KMS-11 (cell line): Measurements from ENCODE around the gene CYP3A5.
"Not testable (repeated sequence)": the region's sequence is repeated elsewhere in the genome, so short reads cannot be mapped to it uniquely, and the experiment has no call there.

Source experiments
- H2AFZ ChIP-seq: fragments of 200-600 bp; sonication (generic); 2 replicates; pipeline ENCODE4 v1.6.1; 2016; ENCODE audit warnings: antibody characterized with exemption, mixed run types, low read depth
- H3K27ac ChIP-seq: fragments of 200-600 bp; sonication (generic); 2 replicates; pipeline ENCODE4 v1.6.1; 2016; ENCODE audit warnings: mild to moderate bottlenecking, mixed run types
- H3K27me3 ChIP-seq: fragments of 200-600 bp; sonication (generic); 2 replicates; pipeline ENCODE4 v1.6.1; 2017; ENCODE audit warnings: mild to moderate bottlenecking, low read depth, mixed run types, moderate library complexity; ENCODE audit not compliant: insufficient read depth
- H3K36me3 ChIP-seq: fragments of 200-600 bp; sonication (generic); 2 replicates; pipeline ENCODE4 v1.6.1; 2017; ENCODE audit warnings: mild to moderate bottlenecking, mixed run types; ENCODE audit not compliant: insufficient read depth
- H3K4me1 ChIP-seq: fragments of 200-600 bp; sonication (generic); 2 replicates; pipeline ENCODE4 v1.6.1; 2016; ENCODE audit warnings: mild to moderate bottlenecking, low read depth, mixed run types; ENCODE audit not compliant: poor library complexity, severe bottlenecking
- H3K4me2 ChIP-seq: fragments of 200-600 bp; sonication (generic); 2 replicates; pipeline ENCODE4 v1.7.0; 2016; ENCODE audit warnings: mild to moderate bottlenecking, mixed run types
- H3K4me3 ChIP-seq: fragments of 200-600 bp; sonication (generic); IDR thresholded peaks from 2 replicates; pipeline ENCODE4 v1.6.1; 2017; ENCODE audit warnings: low read depth, low read length, mixed read lengths; ENCODE audit not compliant: insufficient read depth
- H3K79me2 ChIP-seq: fragments of 200-600 bp; sonication (generic); 2 replicates; pipeline ENCODE4 v1.6.1; 2016; ENCODE audit warnings: low read depth, mixed run types; ENCODE audit not compliant: insufficient read depth
- H3K9ac ChIP-seq: fragments of 200-600 bp; sonication (generic); 2 replicates; pipeline ENCODE4 v1.6.1; 2016; ENCODE audit warnings: mild to moderate bottlenecking, mixed run types
- H4K20me1 ChIP-seq: fragments of 200-600 bp; sonication (generic); 2 replicates; pipeline ENCODE4 v1.6.1; 2016; ENCODE audit warnings: mild to moderate bottlenecking, mixed run types; ENCODE audit not compliant: insufficient read depth
- CTCF ChIP-seq: fragments of 200-600 bp; sonication (generic); conservative IDR thresholded peaks from 2 replicates; pipeline ENCODE4 v1.6.1; 2017; ENCODE audit warnings: low read depth, mild to moderate bottlenecking, antibody characterized with exemption, low read length, moderate library complexity, mixed read lengths

The CYP3A5 gene

GRCh38 chr7:99653754-99654153, 26.0 kb downstream of the CYP3A5 start:
- Histone ChIP-seq H3K27me3 (no peaks in the 10 kb centered on the region), H3K79me2 (no peaks in the 10 kb centered on the region), H2AFZ (no peak overlapping the region), H4K20me1 (no peaks in the 10 kb centered on the region), H3K27ac (no peak overlapping the region), H3K4me3 (no peak overlapping the region), H3K4me1 (no peaks in the 10 kb centered on the region), H3K36me3 (no peaks in the 10 kb centered on the region), H3K9ac (no peak overlapping the region), H3K4me2 (no peak overlapping the region)
- TF ChIP-seq CTCF = no peak

- H3K9ac ChIP-seq, H3K79me2 ChIP-seq, H3K4me2 ChIP-seq, H3K27ac ChIP-seq, H4K20me1 ChIP-seq, H2AFZ ChIP-seq, H3K27me3 ChIP-seq, H3K36me3 ChIP-seq, H3K4me1 ChIP-seq, H3K4me3 ChIP-seq: not testable (repeated sequence)
Observed at GRCh38 chr7:99653269-99653668, 26.5 kb downstream of the CYP3A5 start.

GRCh38 chr7:99652671-99653070, 27.1 kb downstream of the CYP3A5 start:
- H3K36me3 ChIP-seq = no peaks in the 10 kb centered on the region
- no peak overlapping the region for H3K4me2 ChIP-seq
- H3K27ac ChIP-seq = no peak overlapping the region
- no peak overlapping the region for H3K9ac ChIP-seq
- H2AFZ ChIP-seq = no peak overlapping the region
- H4K20me1 ChIP-seq = no peaks in the 10 kb centered on the region
- TF ChIP-seq CTCF = no peak
- no peaks in the 10 kb centered on the region for H3K4me1 ChIP-seq
- no peaks in the 10 kb centered on the region for H3K27me3 ChIP-seq
- no peak overlapping the region for H3K4me3 ChIP-seq
- no peaks in the 10 kb centered on the region for H3K79me2 ChIP-seq

- Histone ChIP-seq H3K4me1 (no peaks in the 10 kb centered on the region), H2AFZ (no peak overlapping the region), H3K36me3 (no peaks in the 10 kb centered on the region), H3K4me3 (no peak overlapping the region), H3K27me3 (no peaks in the 10 kb centered on the region), H3K4me2 (no peak overlapping the region), H4K20me1 (no peaks in the 10 kb centered on the region), H3K27ac (no peak overlapping the region), H3K9ac (no peak overlapping the region), H3K79me2 (no peaks in the 10 kb centered on the region)
- TF ChIP-seq CTCF = no peak
Observed at GRCh38 chr7:99651290-99651689, 28.5 kb downstream of the CYP3A5 start.

GRCh38 chr7:99648843-99649242, 31.0 kb downstream of the CYP3A5 start:
- no peak for TF ChIP-seq CTCF
- H3K79me2 ChIP-seq = no peaks in the 10 kb centered on the region

More at GRCh38 chr7:99648843-99649242, 31.0 kb downstream of the CYP3A5 start:
- Histone ChIP-seq H3K4me2 (no peak overlapping the region), H3K9ac (no peak overlapping the region), H3K4me1 (no peaks in the 10 kb centered on the region), H3K36me3 (no peaks in the 10 kb centered on the region), H3K27me3 (no peaks in the 10 kb centered on the region), H4K20me1 (no peaks in the 10 kb centered on the region), H2AFZ (no peak overlapping the region), H3K27ac (no peak overlapping the region), H3K4me3 (no peak overlapping the region)
